GM19455 (cell line): ENCODE data around the gene MYO15B.

Experiments
- ATAC-seq: cut with Tn5 transposase; IDR thresholded peaks from one replicate; pipeline ENCODE4 v1.9.1; 2021; ENCODE audit not compliant: unreplicated experiment

Gene MYO15B

DNA sequence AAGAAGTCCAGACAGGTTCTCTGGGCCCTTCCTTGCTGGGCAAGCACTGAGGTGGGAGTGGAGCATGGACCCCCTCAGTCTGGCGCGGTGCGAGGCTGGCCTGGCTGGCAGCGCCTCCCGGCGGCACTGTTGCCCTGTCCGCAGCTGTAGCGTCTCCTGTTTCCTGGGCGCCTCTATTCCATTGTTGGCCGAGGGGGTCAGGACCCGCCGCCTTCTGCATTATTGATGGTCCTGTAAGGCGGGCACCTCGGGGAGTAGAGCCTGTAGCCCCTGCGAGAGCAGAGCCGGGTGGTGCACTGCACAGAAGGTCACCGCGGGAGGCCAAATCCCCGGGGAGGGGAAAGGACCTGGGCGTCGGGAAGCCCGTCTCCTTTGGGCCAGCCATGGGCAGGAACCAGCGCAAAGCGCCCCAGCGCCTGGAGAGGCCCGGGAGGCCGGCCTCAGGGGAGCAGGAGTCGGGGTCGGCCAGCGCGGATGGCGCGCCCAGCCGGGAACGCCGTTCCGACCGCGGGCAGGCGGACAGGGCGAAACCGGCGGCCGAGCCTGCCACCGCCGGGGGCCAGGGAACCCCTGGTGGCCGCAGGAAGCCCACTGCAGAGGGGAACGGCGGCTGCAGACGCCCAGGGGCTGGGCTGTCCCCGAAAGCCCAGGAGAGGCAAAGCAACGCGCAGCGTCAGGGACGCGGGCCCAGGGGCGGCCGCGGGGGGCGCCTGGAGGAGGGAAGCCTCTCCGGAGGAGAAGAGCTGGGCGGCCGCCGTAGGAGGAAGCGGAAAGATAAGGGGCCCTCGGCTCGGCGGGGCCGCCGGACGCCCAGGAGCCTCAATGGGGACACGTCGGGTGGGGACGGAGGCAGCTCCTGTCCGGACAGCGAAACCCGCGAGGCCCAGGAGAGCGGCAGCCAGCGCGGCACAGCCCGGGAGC lies at the start of gene MYO15B:
MYO15B (plus strand) TSS at position 126 of the 921 bp plus-strand sequence; CDS start at position 384, 258 bp downstream.
- no peak for ATAC-seq

DNA sequence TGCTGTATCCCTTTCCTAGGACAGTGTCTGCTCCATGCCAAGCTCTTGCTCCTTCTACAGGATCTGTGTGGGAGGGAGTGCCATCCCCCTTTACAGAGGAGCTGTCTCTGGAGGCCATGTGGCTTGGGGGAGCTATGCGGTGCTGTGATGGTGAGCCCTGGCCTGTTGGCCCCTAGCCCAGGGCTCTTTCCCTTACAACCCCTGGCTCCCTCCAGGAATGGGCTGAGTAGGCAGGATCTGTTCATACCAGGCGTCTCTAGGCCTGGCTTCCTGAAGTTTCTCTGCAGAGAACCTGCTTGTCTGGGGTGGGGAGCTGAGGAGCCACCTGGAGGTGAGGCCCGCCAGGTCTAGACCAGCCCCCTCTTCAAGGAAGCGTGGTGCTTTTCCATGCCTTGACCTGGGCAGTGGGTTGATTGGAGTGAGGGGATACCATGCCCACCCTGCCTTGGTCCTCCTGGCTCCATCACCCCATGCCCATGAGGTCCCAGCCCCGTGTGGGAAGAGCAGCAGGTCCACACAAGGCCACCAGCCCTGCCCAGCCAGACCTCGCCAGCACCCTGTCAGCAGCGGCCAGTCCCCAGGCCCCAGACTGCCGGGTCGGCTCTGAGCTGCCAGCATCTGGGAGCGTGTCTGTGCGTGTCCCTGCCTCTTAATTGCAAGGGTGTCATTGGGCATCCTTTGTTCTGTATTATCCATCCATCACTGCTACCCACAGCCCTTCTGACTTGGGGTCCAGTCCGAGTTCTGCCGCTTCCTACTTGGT lies 47.5 kb upstream of the MYO15B start:
- no peak for ATAC-seq

DNA sequence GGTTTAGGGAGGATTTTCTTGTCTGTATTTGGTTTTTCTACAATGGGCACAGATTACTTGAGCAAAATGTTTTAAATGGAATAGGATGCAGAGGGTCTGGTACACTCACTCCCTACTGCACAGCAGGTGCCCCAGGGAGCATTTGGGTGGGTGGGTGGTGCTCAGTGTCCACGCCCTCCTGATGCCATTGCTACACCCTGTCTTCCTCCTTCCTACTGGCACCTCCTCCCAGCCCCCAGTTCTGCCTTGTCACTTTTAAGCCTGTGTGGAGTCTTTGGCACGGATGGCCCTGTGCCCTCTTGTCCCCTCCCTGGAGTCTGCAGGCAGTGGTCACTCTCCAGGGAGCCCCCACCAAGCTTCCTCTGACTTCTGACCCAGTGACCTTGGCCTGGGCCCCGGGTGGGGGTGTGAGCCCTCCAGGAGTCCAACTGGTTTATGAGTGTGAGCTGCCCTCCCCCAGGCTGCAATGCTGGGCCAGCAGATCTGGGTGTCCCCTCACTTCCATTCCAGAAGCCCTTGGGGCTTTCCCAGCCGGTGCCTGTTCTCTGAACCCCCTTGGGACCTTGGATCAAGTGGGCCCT lies 46.6 kb upstream of the MYO15B start:
- ATAC-seq = no peak

DNA sequence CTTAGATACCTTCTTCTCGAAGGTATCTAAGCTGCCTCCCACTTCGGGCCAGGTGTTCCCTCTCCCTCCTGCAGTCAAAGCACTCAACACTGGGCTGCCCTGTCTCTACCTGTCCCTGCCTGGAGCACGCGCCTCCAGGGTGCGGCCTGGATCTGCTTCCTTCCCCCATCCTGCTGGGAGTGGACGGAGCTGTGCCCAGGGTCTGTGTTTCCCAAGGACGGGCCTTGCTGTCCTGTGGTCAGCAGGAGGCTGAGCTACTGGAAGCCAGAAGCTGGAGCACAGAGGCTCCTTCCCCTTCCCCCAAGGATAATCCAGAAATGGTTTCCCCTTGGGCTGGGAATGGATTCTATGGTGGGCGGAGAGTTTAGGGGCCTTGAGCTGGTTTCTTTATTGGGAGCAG lies 45.4 kb upstream of the MYO15B start:
- no peak for ATAC-seq

DNA sequence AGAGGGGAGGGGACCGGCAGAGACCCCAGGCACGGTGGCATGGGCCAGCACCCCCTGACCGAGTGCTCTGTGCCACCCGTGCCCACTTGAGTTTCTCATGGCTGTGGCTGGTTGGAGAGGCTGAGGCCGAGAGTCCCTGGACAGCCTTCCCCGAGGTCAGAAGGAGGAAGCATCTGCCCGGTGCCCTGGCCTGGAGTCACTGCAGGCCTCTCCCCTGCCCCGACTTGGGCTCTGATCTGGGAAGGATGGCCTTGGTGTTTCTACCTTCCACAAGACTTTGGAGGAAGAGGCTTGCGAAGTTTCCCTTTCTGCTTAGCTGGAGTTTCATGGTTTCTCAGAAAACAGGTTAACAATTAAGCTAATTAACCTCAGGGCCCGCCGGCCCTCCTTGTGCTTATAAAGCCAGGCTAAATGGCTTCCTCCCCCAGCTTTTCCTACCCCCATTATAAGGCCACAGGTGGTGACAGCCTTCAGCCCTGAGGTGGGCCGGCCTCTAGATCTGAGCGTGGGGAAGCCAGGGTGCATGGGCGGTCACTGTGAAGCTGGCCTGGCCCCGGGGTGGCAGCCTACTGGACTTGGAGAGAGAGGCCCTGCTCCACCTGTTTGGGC lies 44.8 kb upstream of the MYO15B start:
- no peak for ATAC-seq

DNA sequence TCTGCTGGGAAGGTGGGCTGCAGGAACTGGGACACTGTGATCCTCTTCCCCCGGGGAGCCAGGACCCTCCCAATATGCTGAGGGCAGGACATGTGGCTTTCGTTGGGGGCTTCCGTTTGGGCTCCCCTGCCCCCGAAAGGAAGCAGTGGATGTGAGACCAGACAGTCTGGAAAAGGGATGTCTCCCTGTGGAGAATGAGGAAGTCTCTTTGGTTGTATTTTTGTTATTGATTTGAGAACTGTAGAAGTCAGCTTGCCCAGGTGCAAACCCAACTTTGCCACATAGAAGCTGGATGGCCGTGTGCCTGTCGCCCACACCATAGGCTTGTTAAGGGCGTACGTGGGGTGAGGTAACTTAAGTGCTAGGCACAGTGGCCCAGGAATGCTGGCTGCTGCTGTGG lies 43.4 kb upstream of the MYO15B start:
- ATAC-seq = no peak

DNA sequence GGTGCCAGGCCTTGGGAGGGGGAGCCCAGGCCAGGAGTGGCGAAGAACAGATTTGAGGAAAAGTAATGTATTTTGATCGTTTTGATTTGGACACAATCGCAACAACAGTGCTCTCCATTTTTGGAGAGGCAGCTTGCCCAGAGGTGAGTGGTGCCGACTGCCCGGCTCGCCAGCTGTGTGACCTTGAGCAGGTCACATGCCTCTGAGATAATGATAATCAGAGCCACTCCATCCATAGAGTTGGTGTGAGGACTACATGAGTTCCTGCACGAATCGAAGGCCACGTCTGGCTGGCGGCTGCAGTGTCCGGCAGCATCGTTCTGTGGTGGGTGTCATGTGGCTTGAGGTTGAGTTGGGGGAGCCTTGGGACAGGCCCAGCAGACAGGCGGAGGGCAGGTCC lies 41.4 kb upstream of the MYO15B start:
- no peak for ATAC-seq

DNA sequence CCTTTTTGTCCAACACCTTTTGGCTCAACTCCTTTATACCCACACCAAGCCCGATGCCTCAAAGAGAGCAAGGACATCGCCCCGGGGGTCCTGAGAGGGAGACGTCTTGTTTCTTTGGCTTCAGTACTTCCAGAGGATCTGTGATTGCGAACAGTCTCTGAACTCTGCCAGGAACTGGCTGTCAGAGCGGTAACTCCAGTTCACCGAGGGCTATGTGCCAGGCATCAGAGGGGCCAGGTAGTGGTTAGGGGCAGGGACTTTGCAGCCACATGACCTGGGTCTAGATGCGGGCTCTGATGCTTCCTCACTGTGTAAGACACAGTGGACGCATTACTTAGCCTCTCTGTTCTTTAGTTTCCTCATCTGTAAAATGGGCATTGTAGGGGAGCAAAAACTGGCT lies 40.5 kb upstream of the MYO15B start:
- no peak for ATAC-seq

DNA sequence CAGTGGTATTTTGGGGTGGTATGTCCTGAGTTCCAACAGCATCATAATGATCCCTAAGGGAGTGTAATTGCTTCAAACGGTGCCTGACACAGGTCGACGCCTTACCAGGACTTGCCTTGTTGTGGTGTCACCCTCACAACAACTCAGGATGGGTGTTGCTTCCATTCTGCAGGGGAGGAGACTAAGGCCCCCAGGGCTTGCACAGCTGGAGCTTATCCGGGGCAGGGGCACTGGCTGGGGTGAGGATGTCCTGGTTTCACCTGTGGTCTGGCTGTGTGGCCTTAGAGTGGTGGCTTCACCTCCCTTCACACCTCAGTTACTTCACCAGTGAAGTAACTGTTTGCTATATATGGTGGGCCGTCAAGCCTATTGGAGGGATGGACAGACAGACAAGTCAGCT lies 38.8 kb upstream of the MYO15B start:
- no peak for ATAC-seq

DNA sequence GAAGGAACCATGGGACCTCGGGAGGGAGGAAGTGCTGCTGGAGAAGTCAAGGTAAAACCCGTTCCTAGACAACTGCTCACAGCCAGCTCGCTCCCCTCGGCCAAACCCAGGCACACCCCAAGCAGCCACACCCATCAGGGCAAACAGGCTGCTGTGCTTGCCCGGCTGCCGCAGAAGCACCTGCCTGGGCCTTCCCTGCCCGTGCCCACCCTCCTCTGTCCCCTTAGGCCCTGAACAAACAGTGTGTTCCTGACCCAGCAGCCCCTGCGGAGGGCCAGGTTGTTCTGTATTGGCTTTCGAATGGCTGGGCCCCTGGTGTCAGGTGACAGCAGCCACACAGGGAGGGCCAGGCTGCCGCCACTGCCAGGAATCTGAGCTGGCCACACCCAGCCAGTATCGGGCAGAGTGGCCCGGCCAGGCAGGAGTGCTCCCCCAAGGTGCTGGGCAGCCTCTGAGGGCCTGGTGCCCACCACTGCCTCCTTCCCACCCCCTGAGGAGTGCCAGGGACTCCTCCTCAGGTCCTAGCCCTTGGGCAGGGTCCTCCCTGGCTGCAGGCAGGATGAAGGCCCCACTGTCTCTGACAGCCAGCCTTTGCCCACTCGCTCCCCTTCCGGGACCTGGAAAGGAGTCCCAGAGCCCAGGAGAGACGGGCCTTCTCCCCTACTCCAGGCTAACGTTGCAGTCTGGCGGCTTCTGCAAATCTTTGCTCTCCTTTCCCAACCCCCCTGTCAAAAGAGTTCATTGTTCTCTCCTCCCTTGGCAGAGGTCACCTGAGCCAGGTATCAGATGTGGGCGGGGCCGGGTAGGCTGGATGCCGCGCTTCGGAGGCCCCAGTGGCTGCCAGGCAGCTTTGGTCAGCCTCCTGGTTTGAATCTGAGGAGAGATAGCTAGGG lies 38.1 kb upstream of the MYO15B start:
- no peak for ATAC-seq

DNA sequence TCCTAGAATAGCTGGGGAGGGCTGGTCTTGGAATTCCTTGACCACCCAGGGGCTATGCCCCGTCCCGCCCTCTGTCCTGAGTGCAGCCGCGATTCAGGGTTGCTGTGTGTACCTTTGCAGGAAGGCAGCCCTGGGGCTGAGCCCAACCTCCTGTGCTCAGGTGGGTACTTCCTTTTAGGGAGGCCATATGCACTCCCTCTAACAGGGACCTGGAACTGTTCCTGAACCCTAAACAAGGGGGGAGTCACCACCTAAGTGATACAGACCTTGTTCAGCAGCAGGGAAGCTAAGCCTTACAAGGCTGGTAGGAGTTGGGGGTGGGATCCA lies 37.5 kb upstream of the MYO15B start:
- ATAC-seq = no peak

DNA sequence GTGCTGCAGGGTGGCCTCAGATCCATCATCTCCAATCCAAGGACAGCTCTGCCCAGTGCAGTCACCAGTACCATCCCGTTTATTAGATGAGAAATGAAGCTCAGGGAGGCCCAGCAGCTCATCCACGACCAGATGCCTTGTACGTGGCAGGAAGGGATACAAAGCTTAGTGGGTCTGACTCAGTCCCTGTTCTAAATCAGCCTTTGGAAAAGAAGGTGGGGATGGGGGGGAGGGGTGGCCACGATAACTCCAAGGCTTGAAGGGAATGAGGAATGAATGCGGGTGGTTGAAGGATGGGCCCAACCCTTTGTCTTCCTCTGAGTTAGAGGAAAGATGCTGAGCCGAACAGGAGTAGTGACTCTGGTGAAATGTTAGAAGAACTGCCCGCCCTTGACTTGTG lies 36.3 kb upstream of the MYO15B start:
- ATAC-seq = no peak

DNA sequence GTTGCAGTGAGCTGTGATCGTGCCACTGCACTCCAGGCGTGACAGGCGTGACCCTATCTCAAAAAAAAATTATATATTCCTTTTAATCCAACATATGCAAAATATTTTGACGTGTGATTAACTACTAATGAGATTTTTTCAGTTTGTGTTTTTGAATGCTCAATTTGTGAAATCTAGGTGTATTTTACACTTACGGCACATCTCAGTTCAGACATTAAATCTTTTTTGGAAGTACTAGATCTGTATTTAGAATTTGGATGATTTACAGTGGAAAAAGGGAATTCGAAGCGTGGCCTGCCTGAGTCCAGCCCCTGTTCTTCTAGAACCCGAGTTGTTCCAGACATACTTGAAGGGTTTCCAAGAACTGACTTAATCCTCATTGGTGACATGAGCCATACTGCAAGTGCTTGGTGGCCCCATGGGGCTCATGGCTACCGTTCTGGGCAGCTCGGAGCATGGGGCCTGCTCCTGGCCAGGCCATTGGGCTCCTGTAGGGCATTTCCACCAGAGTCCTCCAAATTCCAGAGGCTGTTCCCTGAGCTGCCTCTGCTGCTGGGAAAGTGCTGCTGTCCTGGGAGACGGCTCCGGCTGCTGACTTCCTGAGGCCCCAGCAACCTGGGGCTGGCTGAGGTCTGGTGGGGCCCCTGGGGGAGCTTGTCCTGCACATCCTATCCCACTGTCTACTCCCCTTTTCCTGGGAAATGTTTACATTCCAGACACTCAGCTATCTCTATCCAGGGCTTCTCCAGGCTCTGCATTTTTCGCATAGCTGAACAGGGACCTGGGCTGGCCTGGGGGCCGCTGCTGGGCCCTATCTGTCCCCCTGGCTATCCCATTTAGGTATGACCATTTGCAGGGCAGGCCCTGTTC lies 34.9 kb upstream of the MYO15B start:
- ATAC-seq = no peak

DNA sequence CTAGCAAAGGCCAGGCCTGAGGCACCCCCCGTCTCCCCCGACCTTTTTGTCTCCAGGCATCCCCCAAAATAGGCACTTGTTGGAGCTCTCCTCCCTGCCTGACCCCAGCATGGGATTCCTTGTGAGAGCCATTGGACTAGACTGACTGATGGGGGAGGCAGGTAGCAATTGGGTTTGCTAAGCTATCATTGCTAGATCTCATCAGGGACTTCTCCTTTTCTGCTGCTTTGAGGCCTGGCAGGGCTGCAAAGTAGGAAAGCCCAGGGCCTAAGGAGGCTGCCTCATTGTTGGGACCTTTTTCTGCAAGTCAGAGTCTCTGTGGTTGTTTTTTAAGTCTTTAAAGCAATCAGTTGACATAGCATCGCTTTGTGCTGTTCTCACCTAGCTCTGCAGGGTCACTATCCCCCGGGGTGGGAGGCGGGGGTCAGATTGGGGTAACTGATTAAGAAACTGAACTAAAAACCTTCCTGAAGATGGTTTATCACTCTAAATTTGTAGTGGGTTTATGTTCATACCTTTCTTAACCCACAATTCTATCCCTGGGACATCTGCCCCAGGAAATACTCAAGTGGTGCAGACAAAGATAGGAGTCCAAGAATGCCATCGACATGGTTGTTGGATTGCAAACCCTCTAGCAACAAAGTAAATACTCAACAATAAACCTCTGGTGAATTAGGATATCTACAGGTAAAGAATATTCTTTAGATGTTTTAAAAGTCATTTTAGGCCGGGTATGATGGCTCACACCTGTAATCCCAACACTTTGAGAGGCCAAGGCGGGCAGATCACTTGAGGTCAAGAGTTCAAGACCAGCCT lies 34.1 kb upstream of the MYO15B start:
- no peak for ATAC-seq

DNA sequence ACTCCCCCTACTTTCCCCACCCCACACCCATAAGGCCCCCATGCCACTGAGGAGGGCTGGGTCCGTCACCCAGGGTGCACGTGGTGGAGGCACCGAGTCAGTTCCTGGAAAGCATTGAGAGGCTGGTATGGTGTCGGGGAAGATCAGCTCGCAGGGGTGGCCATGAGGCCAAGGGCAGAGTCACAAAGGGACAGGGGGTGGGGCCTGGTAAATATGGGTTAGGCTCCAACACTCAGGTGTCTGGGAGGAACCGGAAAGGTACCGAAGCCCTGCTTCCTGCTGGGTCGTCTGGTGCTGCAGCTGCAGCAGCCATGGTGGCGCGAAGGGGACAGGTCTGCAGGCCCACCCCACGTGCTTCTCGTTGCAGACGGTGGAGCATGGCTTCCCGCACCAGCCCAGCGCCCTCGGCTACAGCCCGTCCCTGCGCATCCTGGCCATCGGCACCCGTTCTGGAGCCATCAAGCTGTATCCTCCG lies 31.9 kb upstream of the MYO15B start:
- ATAC-seq = no peak

DNA sequence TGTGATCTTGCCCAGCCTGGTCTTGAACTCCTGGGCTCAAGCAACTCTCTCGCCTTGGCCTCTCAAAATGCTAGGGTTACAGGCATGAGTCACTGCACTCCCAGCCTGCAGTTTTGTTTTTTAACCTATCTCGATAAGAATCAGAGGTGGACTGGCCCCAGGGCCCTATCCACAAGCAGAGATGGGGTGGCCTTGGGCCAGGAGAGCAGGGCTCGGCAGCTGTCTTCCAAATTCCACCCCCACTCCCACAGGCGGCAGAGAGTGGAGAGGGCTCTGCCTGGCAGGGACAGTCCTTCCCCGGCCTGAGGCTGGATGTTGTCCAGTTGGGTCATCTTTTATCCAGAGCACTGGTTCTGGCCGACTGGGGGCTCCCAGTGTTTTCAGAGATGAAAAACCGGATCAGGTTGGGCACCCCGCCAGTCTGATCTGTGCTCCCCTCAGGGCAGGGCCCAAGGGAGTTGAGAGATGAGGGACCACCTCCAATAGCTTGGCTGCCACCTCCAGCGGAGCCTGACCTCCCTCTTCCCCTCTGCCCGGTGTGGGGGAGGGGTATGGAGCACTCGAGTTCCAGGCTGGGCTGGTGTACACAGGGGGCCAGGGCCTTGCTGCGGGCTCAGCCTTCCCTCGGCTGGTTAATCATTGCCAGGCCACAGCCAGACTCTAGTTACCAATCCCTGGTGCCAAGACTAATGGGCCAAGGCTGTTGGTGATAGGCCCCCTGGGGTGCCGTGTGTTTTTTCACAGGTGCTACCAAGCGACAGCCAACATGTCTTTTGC lies 30.3 kb upstream of the MYO15B start:
- no peak for ATAC-seq

DNA sequence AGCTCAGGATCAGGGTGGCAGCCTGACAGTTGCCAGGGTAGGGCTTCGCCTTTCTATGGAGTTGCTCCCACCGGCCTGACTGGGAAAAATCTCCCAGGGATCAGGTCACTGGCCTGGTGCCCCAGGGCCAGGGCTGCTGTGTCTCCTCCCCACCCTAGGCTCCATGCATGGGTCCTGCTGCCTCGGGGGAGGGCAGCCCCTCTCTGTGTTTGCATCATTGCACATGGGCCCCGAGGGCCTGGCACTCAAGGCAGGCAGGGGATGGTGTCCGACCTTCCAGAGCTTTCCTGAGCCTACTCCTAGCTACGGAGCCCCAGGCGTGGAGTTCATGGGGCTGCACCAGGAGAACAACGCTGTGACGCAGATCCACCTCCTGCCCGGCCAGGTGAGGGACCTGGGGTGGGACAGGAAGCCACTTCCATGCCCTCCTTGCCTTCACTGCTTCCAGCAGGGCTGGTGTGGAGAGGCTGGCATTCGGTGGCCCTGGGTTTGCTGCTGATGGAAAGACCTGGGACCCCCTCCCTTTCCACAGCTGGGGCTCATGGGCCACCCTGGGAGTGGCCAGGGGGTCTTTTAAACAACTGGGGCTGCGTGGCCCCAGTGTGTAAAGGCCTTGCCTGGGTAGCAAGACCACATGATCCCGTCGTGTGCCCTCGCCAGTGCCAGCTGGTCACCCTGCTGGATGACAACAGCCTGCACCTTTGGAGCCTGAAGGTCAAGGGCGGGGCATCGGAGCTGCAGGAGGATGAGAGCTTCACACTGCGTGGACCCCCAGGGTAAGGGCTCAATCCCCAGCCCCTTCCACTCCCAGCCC lies 29.5 kb upstream of the MYO15B start:
- no peak for ATAC-seq
